ENCODE measurements around the gene TANC1.

GRCh38 chr2:158923641-158924040 lies 44.8 kb upstream of the TANC1 start:
- no peak for TF ChIP-seq CEBPB (IDR thresholded peaks at IDR 0.05)
- no peak for TF ChIP-seq CTCF (IDR thresholded peaks at IDR 0.05)
- no peak for TF ChIP-seq MAX (IDR thresholded peaks at IDR 0.05)
- TF ChIP-seq HMGXB4 (CRISPR knock-in tag; IDR thresholded peaks at IDR 0.05; ENCODE audit: borderline replicate concordance), result no peak

All from A549 (cell line).